ENCODE results near the gene ADAM10.

DNA sequence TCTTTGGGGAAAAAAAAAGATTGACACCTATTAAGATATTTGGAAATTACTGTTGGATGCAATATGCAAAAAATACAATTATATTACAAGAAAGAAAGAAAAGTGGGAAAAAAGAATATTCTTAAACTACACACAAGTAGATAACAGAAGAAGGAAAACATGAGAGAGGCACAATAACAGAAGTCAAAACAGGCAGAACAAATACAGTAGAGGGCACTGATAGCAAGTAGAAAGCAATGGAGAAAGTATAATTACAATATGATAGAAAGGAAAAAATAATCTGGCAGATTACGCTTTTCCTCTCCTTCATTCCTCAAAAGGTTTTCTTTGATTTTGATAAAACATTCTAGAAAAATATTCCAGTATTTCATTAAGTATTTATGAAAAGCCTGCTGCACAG, 72.1 kb downstream of the ADAM10 start:
- TF ChIP-seq, protein P1, sequence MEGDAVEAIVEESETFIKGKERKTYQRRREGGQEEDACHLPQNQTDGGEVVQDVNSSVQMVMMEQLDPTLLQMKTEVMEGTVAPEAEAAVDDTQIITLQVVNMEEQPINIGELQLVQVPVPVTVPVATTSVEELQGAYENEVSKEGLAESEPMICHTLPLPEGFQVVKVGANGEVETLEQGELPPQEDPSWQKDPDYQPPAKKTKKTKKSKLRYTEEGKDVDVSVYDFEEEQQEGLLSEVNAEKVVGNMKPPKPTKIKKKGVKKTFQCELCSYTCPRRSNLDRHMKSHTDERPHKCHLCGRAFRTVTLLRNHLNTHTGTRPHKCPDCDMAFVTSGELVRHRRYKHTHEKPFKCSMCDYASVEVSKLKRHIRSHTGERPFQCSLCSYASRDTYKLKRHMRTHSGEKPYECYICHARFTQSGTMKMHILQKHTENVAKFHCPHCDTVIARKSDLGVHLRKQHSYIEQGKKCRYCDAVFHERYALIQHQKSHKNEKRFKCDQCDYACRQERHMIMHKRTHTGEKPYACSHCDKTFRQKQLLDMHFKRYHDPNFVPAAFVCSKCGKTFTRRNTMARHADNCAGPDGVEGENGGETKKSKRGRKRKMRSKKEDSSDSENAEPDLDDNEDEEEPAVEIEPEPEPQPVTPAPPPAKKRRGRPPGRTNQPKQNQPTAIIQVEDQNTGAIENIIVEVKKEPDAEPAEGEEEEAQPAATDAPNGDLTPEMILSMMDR (conservative IDR thresholded peaks at IDR 0.05; ENCODE audit: low read length), result peak; percentile 57; the same call in 1 of the 2 replicates
- TF ChIP-seq EZH2phosphoT487 (IDR thresholded peaks at IDR 0.05; ENCODE audit: borderline replicate concordance, low read depth, low read length), result no peak
